HG02571 (cell line): Measurements from ENCODE around the gene C3orf70.

Experiments
- ATAC-seq: cut with Tn5 transposase; IDR thresholded peaks from one replicate; pipeline ENCODE4 v1.9.1; 2021; ENCODE audit warnings: mild to moderate bottlenecking, moderate library complexity; ENCODE audit not compliant: unreplicated experiment

The C3orf70 gene

GRCh38 chr3:185089343-185089742, 63.5 kb downstream of the C3orf70 start:
- ATAC-seq = no peak

- no peak for ATAC-seq
Observed at GRCh38 chr3:185087419-185087818, 65.4 kb downstream of the C3orf70 start.

DNA sequence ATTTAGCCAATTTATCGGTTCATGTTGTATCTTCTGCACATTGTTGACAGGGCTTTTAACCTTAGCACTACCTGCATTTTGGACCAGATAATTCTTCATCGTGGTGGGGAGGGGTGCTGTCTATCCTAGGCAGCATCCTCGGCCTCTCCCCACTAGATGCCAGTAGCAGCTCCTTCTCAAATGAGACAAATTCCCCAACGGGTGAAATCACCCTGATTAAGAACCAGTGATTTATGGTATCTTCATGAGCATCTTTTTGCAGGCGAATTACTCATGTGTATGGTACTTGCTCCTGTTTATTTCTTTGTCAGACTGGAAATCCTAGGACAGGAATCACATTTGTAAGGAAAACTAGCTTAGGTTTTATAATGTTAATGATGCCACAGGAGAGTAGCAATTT, 68.0 kb downstream of the C3orf70 start:
- ATAC-seq = no peak

DNA sequence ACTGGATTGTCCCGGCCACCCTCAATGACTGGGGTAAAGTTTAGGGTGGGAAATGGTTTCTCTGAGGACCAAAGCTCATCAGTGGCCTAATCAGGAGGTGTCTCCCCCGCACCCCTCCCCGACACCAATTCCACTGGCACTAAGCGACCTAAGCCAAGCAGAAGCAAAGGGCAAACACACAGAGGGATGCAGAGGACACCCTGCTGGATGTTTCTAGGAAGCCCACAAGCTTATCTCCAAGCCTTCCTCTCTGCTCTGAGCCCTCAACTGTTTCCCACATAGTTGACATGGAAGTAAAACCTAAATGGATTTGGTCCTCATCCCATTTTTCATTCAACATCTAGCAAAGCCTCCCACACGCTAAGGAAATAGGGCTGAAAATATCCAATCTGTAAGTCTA, 68.5 kb downstream of the C3orf70 start:
- no peak for ATAC-seq

- no peak for ATAC-seq
Observed at GRCh38 chr3:185082829-185083228, 70.0 kb downstream of the C3orf70 start.

DNA sequence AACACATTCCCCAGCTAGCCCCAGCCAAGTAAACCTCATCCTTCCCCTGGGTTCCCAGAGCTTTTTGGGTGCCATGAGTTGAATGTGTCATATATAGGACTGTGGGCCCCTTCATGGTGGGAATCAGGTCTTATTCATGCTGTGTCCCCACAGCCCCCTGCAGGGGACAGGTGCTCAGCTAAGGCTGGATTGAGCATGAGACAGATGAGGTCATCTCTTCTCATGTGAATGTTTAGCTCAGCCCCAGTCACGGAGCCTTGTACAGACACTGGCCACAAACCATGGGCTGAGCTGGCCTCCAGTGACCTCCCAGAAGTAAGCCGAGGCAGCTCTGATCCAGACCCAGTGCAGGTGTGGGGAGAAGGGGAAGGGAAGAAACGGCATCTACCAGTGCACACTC, 70.7 kb downstream of the C3orf70 start:
- no peak for ATAC-seq

- no peak for ATAC-seq
Observed at GRCh38 chr3:185081521-185081920, 71.3 kb downstream of the C3orf70 start.

- no peak for ATAC-seq
Observed at GRCh38 chr3:185079625-185080024, 73.2 kb downstream of the C3orf70 start.

DNA sequence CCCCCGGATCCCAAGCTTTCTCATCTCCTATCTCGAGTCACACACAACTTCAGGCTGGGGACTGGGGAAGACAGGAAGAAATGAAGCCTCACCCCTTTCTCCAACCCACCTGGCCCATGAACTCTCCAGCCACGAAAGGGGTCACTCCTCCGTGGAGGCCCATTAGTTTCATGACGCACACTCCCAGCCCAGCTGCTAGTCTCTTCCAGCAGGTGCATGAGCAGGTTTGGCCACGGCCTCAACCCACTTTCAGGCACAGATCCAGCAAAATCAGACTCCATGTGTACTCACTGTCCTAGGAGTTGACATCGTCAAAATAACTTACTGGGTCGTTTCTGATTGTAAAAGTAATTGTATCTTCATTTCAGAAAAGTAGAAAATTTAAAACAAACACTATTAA, 76.6 kb downstream of the C3orf70 start:
- no peak for ATAC-seq

DNA sequence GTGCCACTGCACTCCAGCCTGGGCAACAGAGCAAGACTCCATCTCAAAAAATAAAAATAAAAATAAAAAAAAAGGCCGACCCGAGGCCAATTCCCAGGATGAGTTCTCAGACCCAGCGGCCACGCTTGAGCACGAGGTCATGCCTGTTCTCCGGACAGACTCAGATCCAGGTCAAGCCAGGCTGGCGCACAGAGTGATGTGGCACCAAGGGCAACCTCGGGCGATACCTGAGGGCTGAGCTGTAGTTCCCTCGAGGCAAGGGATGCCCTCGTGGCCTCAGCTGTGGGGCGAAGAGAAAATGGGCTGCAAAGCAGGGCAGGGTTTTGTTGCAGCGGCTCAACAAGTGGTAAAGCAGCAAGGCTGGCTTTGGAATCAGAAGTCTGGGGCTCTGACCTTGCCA, 77.3 kb downstream of the C3orf70 start:
- no peak for ATAC-seq

DNA sequence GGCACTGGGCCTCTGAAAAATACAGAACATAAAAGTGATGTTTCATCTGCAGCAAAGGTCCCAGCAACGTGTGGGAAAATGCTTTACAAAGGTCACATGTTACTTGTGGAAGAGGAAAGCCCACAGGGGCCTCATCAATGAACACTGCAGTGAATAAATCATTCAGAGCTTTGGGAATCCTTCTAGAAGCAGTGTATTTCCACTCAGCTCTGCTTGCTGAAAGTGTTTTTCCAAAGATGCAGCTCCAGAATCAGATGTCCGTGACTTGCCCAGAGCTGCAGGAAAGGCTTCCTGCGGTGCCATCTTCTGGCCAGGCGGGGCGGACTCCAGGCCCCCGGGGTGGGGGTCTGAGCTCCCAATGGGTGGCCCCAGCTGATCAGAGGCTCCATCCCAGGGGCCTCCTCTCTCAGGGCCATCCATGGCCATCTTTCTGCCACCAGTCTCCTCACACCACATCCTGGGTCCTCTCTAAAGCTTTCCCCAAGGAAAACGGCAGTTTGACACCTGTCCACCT, 81.5 kb downstream of the C3orf70 start:
- no peak for ATAC-seq

GRCh38 chr3:185070491-185071286, 82.2 kb downstream of the C3orf70 start:
- ATAC-seq = no peak

DNA sequence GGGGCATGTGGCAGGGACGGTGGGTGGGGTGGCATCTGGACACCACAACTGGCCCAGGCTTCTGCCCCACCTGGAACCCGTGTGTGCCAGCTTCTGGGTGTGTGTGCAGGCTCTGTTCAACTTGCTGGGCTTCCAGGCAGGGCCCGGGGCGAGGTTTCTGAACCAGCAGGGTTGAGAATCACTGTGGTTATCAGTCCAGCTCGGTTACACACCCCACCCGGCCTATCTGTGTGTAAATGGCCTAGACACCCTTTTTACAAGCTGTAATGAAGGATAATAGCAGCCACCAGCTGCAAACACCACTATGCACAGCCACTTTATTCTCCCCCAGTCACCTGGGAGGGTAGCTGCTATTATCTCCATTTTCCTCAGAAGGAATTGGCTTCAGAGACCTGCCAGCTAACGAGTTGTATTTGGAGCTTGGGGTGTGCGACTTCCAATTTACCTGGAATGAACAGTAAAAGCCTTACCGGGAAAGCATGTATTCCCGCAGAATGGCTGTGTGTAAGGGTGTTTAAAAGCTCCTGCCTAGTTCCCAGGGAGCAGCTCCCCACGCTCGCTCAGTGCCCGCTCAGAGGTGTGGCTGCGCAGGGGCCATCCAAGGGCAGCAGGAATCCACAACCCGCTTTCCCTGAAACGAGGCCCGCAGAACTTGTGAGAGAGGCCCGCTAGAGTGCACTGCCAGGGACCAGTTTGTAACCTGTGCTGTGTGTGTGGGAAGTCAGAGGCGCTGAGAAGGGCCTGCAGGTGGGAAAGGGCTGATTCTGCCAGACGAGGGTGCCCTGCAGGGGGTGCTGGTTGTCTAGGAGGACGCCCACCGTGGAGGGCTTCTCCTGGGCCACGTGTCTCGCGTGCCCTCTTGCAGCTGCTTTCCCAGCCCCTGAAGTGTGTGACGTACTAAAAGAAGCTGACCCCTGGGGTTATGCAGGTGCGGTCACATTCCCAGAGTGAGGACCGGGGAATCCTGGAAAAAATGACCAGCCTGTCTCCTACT, 83.5 kb downstream of the C3orf70 start:
- ATAC-seq = no peak

DNA sequence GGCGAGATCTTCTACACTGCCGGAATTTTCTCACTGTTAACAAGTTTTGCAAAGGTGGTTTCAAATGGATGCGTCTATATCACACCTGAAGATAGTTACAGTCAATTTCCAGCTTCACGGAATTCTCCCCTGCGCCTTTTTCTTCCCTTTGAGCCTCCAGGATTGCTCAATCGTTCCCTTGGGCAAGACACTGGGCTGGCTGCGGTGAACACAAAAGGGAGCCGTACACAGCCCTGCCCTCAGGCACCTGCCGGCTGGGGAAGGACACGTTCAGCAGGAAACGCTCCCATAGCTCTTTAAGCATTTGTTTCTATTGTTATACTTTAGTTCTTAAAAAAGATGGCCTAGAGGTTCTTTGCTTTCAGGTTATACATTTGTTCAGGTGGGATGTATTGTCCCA, 85.7 kb downstream of the C3orf70 start:
- ATAC-seq = no peak

GRCh38 chr3:185066251-185066650, 86.6 kb downstream of the C3orf70 start:
- ATAC-seq = no peak

GRCh38 chr3:185065059-185065458, 87.8 kb downstream of the C3orf70 start:
- no peak for ATAC-seq

DNA sequence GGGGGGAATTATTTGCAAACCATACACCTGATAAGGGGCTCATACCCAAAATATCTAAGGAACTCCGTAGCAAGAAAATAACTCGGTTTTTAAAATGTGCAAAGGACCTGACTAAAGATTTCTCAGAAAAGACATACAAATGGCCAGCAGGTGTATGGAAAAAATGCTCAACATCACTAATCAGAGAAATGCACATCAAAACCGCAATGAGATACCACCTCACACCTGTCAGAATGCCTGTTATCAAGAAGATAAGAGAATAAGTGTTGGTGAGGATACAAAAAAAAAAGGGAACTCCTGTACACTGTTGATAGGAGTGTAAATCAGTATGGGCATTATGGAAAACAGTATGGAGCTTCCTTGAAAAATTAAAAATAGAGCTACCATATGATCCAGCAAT, 89.4 kb downstream of the C3orf70 start:
- no peak for ATAC-seq

DNA sequence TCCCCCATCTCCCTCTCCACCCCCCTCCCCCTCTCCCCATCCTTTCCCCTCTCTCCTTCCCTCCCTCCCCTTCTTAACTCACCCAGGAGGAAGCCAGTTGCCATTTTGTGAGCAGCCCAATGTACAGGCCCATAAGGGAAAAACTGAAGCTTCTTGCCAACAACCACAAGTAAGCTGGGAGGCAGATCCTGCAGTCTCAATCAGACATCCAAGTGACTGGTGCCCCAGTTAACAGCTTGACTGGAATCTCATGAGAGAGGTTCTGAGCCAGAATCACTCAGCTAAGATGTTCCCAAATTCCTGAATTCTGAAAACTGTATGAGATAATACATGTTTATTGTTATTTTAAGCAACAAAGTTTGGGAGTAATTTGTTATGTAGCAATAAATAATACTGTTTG, 90.7 kb downstream of the C3orf70 start:
- no peak for ATAC-seq

DNA sequence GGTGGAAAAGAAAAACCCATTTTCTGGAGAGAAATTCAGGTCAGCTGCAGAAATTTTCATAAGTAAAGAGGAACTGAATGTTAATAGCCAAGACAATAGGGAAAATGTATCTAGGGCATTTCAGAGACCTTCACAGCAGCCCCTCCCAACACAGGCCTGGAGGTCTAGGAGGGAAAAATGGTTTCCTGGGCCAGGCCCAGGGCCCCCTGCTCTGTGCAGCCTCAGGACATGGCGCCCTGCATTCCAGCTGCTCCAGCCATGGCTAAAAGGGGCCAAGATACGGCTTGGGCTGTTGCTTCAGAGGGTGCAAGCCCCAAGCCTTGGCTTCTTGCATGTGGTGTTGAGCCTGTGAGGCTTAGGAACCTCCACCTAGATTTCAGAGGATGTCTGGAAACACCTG, 92.2 kb downstream of the C3orf70 start:
- no peak for ATAC-seq

- ATAC-seq = no peak
Observed at GRCh38 chr3:185059766-185060165, 93.1 kb downstream of the C3orf70 start.

DNA sequence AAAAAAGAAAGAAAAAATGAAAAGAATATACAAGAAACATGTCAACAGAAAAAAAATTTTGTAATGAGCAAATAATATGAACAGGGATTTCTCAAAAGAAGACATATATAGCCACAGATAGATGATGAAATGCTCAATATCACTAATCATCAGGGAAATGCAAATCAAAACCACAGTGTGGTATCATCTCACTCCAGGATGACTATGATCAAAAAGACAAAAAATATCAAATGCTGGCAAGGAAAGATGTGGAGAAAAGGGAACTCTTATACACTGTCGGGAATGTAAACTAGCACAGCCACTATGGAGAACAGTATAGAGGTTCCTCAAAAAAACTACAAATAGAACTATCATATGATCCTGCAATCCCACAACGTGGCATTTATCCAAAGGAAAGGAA, 94.1 kb downstream of the C3orf70 start:
- no peak for ATAC-seq

GRCh38 chr3:185057829-185058228, 95.0 kb downstream of the C3orf70 start:
- ATAC-seq = no peak
